ENCODE data around the gene GRID2IP.
"Not testable (repeated sequence)": the region's sequence is repeated elsewhere in the genome, so short reads cannot be mapped to it uniquely, and the experiment has no call there.

GRID2IP gene

DNA sequence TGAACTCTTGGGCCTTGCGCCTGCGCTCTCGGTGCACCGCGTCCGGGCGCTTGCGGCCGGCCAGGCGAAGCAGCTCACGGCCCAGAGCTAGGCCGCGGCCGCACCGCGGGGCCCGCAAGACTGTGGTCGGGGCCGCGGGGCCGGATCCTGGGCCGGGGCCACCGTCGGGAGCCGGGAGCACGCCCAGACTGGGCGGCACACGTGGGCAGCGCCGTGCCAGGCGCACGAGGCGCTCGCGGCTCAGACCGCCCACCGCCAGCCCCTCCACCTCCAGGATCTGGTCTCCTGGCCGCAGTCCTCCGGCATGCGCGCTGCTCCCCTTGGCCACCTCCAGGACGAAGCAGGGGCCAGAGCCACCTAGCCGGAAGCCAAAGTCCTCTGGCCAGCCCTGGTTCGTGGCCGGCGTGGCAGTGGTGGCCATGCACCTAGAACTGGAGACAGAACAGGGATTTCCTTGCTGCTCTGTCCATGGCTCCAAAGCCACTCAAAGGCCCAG, at the start of gene GRID2IP:
TSS of gene GRID2IP (minus strand) at position 446 of the 496 bp plus-strand sequence. CDS start at position 421, 25 bp downstream.
- DNase-seq: no peak

- DNase-seq: no peak
These were observed 48.8 kb upstream of the GRID2IP start for GRCh38 chr7:6600093-6600492.

DNA sequence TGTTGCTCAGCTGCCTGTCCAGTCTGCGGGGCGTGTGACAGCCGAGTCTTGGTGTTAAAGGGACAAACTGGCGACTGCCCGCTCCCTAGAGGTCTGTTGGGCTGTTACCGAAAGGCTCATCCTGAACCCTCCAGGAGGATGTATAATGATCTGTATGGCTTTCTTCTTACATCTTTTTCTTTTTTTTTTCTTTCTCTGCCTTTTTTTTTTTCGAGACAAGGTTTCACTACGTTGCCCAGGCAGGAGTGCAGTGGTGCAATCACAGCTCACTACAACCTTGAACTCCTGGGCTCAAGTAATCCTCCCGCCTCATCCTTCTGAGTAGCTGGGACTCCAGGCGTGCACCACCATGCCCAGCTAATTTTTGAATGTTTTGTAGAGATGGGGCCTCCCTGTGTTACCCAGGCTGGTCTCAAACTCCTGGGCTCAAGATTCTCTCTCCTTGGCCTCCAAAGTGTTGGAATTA, 39.4 kb upstream of the GRID2IP start:
- no peak for DNase-seq

- peak; percentile 83 for DNase-seq
These were observed 38.8 kb upstream of the GRID2IP start, which contains the start of gene INTS15 for GRCh38 chr7:6589829-6590644. INTS15 (plus strand) TSS chr7:6590021; CDS start chr7:6590284, 263 bp downstream.

GRCh38 chr7:6589151-6589828, 38.0 kb upstream of the GRID2IP start:
- no peak for DNase-seq

DNA sequence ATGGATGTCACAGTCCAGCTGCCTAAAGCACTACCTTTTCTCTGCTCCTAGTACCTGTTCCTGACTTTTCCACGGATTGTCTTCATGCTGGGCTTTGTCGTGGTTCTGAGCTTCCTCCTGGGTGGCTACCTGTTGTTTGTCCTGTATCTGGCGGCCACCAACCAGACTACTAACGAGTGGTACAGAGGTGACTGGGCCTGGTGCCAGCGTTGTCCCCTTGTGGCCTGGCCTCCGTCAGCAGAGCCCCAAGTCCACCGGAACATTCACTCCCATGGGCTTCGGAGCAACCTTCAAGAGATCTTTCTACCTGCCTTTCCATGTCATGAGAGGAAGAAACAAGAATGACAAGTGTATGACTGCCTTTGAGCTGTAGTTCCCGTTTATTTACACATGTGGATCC, 37.3 kb upstream of the GRID2IP start:
- DNase-seq: no peak

DNA sequence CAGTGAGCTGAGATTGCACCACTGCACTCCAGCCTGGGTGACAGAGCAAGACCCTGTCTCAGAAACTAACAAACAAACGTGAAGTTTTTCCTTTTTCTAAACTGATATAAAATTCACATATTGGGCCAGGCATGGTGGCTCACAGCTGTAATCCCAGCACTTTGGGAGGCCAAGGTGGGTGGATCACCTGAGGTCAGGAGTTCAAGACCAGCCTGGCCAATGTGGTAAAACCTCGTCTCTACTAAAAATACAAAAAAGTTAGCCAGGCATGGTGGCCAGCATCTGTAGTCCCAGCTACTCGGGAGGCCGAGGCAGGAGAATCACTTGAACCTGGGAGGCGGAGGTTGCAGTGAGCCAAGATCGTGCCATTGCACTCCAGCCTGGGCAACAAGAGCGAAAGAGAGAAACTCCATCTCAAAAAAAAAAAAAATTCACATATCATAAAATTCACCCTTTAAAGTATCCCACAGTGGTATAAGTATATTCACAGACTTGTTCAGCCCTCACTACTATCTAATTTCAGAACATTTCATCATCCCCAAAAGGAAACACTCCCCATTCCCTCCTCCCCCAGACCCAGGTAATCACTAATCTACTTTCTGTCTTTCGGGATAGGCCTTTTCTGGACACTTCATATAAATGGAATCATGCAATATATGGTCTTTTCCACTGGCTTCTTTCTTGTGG, 34.6 kb upstream of the GRID2IP start:
- not testable (repeated sequence) for DNase-seq

GRCh38 chr7:6579446-6579845, 28.2 kb upstream of the GRID2IP start:
- no peak for DNase-seq

- no peak for DNase-seq
These were observed 27.1 kb upstream of the GRID2IP start for GRCh38 chr7:6578114-6579084.

DNA sequence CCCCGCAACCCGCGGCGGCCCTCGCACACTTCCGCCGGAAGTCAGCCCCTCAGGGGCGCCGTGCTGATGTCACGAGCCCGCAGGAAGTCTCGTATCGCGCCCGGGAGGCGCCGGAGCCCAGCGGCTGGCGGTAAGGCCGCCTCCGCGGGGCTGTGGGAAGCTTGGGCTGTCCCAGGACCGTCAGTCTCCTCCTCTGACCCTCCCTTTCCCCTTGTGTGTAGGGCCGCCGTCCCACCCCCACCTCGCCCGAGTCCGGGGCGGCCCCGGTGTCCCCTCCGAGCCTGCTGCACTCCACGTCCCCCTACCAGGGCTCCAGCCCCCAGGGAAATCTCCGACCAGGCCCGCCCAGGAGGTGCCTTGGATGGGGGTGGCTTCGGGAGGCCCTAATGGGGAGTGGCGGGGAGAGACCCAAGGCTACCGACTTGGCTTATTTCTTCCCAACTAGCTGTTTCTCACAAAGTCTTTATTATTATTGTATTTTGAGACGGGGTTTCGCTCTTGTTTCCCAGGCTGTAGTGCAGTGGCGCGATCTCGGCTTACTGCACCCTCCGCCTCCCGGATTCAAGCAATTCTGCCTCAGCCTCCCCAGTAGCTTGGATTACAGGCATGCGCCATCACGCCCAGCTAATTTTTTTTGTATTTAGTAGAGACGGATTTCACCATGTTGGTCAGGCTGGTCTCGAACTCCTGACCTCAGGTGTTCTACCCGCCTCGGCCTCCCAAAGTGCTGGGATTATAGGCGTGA, 26.3 kb upstream of the GRID2IP start, which contains the start of gene ZDHHC4:
TSS of gene ZDHHC4 (plus strand) at position 86 of the 745 bp plus-strand sequence. CDS start 3,108 bp downstream, outside the sequence.
- peak; percentile 89 for DNase-seq

DNA sequence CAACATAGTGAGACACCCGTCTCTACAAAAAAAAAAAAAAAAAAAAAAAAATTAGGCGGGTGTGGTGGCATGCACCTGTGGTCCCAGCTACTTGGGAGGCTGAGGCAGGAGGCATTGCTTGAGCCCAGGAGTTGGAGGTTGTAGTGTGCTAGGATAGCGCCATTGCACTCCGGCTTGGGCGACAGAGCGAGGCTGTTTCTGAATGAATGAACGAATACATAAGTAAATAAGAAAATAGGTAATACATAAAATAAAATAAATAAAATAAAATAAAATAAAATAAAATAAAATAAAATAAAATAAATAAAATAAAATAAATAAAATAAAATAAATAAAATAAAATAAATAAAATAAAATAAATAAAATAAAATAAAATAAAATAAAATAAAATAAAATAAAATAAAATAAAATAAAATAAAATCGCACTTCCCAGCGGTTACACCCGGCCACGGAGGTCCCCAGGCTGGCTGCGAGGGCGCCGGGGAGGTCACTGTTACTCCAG, 25.7 kb upstream of the GRID2IP start:
- not testable (repeated sequence) for DNase-seq

GRCh38 chr7:6576024-6576866, 25.0 kb upstream of the GRID2IP start:
- DNase-seq: no peak

DNA sequence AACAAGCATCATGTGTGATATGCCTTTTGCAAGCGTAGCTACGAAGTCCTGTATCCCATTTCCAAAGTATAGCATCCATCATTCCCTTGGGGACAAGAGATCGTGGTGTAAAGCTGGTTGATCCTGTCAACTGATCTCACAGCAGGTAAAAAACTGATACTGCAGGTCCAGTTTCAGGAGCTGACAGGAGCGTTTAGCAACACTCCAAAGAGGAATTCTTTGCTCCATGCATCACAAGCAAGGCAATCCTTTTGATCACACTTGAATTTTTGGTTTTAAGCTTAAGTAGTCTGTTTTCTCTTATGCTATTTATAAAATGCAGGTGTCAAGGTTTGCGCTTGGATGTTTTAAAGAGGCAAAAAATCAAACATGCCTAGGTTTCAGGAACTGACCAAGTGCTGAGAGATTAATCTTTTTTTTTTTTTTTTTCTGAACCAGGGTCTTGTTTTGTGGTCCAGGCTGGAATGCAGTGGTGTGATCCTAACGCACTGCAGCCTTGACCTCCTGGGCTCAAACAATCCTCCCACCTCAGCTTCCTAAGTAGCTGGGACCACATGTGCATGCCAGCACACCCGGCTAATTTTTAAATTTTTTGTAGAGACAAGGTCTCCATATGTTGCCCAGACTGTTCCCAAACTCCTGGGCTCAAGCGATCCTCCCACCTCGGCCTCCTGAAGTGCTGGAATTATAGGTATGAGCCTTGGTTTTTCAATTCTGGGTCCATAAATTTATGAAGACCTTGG, 24.2 kb upstream of the GRID2IP start:
- DNase-seq: no peak

GRCh38 chr7:6571160-6571779, 20.0 kb upstream of the GRID2IP start:
- no peak for DNase-seq

GRCh38 chr7:6567886-6568285, 16.6 kb upstream of the GRID2IP start:
- DNase-seq: no peak

DNA sequence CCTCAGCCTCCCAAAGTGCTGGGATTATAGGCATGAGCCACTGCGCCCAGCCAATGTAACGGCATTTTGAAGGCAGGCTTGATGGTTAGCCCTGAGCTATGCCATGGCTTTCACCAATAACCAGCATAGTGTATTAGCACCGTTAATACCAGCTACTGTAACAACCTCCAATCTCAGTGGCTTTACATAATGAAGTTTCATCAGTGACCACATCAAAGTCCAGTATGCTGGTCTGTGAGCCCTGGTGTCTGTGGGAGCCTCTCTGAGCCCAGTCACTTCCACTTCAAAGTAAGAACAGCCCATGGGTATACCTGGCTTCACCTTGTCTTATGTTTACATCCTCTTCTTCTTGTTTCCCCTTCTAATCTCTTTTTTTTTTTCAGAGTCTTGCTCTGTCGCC, 14.4 kb upstream of the GRID2IP start:
- no peak for DNase-seq

DNA sequence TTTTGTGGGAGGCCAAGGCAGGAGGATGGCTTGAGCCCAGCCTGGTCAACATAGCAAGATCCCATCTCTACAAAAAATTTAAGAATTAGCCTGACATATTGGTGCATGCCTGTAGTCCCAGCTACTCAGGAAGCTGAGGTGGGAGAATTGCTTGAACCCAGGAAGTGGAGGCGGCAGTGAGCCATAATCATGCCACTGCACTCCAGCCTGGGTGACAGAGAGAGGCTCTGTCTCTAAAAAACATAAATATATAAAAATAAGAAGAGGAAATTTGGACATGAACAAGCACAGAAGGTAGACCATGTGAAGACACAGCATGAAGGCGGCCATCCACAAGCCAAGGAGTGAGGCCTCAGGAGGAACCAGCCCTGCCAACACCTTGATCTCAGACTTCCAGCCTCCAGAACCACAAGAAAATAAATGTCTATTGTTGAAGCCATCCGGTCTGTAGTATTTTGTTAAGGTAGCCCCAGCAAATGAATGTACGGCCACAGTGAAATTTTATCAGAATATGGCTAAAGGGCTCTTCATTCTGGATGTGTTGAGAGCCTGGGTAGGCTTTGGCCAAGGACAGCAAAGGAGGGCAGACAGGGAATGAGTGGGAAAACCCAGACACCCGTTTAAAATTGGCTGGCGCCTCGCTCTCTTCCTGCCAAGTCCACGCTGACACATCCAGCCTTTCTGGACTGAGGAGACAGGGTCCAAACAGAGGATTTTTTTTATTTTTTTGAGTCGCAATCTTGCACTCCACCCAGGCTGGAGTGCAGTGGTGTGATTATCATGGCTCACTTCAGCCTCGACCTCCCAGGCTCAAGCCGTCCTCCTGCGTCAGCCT, 12.9 kb upstream of the GRID2IP start:
- no peak for DNase-seq

- DNase-seq: no peak
These were observed 10.8 kb upstream of the GRID2IP start for GRCh38 chr7:6562106-6562505.

Measured in activated naive CD4-positive, alpha-beta T cell treated with Interleukin-2 at 50 U/mL for 16 hours (primary cell).